Stimulated activated CD4-positive, alpha-beta T cell treated with anti-CD3 and anti-CD28 coated beads, TNF-alpha, amount 100 ng/mL, for 4 hours (primary cell): Measurements from ENCODE around the gene DTD2.
"Not testable (repeated sequence)": the region's sequence is repeated elsewhere in the genome, so short reads cannot be mapped to it uniquely, and the experiment has no call there.

Experiments
- DNase-seq, 3 experiments: peaks; one replicate each; pipeline ENCODE4 v3.0.0-alpha.2; 2020; ENCODE audit warnings: low read depth in 3 of 3

The DTD2 gene

DNA sequence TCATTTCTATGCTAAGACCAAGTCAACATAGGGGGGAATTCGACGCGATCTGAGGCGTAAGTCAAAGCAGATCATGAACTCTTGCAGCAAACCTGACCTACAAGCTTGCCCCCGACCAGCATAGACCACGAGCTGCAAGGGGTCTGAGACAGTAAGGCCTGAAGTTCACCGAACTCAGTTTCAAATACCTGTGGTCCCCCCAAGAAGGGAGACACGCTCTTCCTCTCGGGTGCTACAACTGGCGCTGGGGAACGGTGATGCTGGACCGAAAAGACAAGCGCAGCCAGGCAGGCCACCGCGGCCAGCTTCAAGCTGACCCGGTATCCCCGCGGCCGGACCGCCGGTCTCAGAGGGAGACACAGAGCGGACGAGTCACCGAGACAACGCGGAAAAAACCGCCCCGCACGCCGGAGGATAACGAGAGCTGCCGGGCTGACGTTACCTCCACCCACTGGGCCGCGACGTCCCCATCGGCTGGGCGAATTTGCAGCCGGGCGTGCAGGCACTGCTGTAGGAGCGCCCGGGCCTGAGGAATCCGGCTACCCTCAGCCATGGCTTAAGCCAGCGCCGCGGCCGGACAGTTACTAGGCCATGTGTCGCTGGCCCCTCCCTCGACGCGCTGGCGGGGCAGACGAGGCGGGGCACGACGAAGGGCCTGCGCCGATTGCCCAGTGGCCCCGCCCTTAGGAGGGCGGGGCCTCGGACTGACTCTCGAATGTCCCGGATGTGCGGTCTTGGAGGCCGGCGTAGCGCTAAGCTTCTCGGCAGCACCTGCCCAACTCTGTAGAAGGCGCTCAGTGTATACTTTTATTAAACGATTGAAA, at the start of gene DTD2:
DTD2 (minus strand) TSS at position 666 of the 824 bp plus-strand sequence; CDS start at position 553, 113 bp downstream.
- peak; percentile 86 to 89 (median 87) for DNase-seq

DNA sequence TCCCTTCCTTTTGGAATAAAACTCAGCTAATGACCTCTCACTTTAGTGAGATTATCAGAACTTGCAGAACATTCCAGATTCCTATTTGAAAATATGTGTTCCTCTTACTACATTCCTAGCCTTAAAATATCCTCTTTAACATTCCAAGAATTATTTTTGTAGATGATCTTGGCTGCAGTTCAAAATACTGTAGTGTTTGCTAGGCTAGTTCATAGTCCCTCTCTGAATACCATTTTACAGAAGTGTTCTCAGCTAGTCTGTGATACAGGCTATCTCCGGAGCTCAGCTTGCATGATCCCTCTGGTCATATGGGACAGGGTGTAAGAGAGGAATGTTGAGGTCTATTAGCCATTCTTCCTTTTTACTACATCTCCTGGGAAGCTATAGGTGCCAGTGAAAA, 48.1 kb upstream of the DTD2 start:
- DNase-seq, result no peak

GRCh38 chr14:31501870-31502269, 44.6 kb upstream of the DTD2 start:
- no peak for DNase-seq

- no peak for DNase-seq
These were observed 35.6 kb upstream of the DTD2 start for GRCh38 chr14:31492759-31493498.

DNA sequence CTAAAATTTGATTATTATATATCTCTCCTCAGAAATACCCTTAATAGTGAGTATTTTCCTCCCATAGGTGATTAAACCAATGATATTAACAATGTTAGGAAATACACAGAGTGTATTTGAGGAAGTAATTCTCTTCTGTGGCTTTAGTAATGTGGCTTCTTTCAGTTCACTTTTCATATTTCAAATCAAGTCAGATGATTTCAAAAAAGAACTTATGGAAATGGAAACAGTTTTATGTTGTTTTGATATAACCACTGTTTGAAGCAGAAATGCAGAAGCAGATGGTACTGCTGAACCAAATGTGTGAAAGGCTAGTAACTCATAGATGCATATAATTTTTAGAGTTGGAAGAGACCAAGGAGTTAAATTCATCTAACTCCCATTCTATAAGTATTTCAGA, 32.4 kb upstream of the DTD2 start:
- DNase-seq, result no peak

DNA sequence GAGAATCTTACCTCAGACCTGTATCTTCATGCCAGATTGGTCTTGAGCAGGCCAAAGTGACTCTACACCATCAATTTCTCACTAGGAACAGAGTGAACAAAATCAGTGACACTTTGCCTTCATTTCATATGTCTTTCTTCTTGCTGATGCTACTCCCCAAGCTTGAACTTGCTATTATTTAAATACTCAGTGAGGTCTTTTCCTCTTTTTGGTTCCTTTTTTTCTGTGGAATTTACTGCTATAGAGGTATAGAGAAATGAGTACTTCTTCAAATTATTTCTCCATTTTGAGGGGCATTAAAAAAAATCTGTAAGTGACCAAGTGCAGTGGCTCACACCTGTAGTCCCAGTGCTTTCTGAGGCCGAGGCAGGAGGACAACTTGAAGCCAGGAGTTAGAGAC, 30.6 kb upstream of the DTD2 start, which contains the start of gene GPR33:
GPR33 (minus strand) TSS at position 154 of the 400 bp plus-strand sequence. CDS start 4,074 bp downstream, outside the sequence.
- no peak for DNase-seq

GRCh38 chr14:31486764-31487163, 29.5 kb upstream of the DTD2 start:
- no peak for DNase-seq

- no peak for DNase-seq
These were observed 27.4 kb upstream of the DTD2 start for GRCh38 chr14:31484754-31485153.

DNA sequence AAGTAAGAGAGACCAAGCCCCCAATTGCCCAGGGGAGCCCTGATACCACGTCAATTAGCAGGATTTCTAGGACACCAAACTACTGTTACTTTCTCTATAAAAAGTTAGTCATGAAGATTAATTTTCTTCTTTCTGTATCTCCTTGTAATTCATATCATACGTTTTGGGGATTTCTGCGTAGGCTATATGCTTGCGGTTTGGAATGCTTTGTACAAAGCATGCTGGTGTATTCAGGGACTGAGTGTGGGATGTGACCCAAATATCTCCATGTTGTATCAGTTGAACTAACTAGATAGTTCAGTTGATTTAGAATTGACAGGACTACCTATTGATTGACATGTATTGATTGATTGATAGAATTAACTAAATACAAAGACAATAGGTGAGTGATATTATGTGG, 22.9 kb upstream of the DTD2 start:
- no peak for DNase-seq

DNA sequence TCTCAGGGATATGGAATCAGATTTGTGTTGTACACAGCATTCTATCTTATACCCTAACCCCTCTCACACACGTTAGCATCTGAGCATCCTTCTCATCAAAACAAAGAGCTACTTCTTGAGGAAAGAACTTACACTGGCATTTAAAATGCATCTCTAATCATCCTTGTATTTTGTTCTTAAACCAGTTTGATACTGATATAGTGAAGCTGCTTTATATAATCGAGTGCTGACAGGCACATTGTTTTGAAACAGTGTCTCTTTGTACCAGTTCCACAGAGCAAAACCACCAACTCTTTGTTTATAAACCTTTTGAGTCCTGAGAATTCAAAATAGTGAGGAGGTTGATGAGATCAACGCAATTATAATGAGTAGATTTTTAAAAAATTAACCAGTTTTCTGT, 21.7 kb upstream of the DTD2 start:
- no peak for DNase-seq

GRCh38 chr14:31477248-31477647, 19.9 kb upstream of the DTD2 start:
- DNase-seq, result no peak

DNA sequence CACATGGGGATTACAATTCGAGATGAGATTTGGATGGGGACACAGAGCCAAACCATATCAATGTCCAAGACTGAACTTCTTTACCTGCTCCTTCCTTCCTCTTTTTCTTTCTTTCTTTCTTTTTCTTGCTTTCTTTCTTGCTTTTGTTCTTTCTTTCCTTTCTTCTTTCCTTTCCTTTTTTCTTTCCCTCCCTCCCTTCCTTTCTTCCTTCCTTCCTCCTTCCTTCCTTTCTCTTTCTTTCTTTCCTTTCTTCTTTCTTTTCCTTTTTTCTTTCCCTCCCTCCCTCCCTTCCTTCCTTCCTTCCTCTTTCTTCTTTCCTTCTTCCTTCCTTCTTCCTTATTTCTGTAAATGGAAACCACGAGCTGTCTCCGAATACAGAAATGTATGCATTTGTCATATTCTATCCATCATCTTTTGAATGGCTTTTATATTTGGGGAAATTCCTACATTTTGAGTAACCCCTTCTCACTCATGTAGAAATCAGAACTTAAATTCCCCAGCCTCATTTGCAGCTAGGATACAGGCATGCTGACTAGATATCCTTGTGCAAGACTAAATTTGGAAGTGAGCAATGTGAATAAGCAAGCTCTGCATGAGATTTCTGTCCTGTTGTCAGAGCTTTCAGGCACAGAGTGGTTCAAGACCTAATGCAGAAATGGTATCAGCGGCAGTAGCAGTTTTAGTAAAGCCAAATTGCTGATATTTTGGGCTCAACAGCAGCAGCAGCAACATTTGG, 19.0 kb upstream of the DTD2 start:
- no peak for DNase-seq

DNA sequence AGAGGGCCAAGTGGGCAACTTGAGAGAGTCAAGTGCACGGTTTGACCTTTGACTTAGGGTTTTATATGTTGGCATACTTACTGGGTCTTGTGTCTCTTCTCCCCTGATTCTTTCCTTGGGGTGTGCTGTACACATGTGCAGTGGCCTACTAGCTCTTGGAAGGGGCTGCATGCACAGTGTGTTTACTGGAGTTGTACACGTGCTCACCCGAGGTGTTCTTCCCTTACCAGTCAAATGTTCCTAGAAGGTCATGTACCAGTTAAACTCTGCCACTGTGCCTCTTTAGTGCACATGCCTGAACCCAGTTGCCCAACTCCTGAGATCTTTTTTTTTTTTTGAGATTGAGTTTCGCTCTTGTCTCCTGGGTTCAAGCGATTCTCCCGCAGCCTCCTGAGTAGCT, 9.2 kb upstream of the DTD2 start:
- DNase-seq, result no peak

DNA sequence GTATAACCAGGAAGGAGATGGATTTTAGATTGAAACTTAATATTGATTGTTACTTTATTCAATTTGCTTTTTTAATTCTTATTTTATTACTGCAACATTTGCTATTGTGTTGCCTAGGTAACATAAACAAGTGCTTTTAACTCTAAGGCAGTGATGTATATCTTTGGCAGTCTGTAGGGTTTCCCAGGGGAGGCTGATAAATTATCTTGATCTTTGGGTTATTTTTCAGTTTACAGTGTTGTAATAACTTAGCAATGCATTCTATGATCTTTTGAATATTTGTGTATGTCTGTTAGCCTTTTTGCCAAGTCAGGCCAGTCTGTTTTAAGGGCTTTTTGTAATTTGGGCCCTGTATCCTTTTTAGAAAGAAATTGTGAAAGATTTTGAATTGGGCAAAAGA, 7.8 kb upstream of the DTD2 start:
- DNase-seq, result no peak

DNA sequence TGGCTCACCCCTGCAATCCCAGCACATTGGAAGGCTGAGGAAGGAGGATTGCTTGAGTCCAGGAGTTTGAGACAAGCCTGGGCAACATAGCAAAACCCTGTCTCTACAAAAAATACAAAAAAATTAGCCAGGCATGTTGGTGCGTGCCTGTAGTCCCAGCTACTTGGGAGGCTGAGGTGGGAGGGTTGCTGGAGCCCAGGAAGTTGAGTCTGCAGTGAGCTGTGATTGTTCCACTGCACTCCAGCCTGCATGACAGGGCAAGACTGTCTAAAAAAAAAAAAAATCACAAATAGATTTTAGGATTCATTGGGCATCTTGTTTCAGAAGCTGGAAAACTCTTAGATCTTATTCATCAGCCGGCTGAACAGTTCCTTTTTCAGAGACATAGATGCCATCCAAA, 5.1 kb upstream of the DTD2 start:
- DNase-seq, result not testable (repeated sequence)

DNA sequence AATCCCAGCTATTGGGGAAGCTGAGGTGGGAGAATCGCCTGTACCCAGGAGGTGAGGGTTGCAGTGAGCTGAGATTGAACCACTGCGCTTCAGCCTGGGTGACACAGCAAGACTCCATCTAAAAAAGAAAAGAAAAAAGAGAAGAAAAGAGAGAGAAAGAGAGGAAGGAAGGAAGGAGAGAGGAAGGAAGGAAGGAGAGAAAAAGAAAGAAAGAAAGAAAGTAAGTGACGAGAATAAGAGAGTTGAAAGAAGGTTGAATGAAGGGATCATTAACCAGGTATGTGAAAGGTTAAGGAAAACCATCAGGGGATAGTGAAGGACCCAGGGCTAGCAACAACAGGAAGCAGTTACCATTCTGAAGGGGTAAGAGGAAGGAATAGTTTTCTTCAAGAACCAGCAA, 4.2 kb upstream of the DTD2 start:
- no peak for DNase-seq

DNA sequence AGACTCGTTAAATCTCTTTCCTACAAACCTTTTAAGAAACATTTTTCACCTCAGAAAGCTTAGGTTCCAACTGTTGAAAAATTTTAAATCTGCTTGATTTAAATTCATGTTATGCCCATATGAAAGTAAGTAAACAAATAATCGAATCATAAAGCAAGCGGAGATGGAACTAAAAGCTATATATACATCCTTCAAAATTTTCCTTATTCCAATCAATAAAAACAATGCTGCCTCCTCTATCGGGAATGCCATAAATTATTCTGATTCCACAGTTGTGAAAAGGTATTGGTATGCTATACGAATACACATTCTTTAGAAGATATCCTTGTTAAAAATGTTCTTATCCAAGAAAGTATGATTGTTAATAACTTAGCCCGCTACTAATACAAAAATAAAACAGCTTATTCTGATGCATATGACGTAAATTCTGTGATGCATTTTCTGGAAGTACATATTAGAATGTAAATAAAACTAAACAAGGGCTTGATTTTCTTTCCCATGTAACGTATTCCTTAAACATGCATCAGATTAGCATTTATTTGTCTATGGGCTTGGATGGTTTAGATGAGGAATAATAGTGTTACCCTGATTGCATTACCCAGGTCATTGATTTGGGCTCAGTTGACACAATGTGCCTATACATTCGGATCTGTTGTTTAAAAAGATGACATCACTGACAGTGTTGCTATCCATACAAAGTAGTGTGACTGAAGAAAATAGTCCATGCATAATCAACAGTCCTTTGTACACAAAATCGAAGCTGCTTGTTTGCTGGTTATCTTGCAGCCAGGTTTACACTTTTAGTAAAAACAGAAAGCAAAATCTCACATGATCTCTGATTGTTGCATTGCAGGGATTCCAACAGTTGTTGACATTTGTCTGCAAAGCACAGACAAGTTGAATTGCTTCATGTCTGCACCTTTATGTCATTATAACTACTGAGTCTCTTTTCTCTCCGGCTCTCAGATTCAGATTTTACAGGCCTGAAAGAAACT, 656 bp upstream of the DTD2 start:
- DNase-seq, result no peak

DNA sequence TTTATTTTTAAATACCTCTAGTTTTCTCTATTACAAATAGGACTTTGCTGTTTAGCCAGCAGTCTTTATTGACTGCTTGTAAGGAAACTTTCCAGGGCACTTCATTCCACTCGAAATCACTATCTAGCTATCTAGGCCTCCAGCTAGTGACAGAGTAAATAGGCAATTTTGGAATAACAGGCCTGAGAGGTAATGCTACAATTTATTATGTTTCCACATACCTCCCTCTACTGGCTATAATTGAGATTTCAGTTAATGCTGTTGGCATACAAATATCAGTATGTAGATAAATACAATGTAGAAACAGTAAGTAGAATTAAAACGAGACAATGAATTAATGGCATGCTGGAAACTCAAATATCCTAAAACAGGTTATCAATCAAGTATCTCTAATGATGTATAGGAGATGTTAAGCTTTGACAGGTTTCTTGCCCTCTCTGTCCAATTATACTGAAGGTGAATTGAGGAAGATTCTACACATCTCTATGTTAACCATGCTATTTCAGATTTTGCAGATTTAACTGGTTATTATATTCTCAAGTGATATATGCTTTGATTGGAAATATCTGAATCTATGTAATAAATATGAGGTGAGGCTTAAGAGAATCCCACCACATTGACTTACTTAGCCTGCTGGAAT, 7.2 kb downstream of the DTD2 start:
- no peak for DNase-seq

DNA sequence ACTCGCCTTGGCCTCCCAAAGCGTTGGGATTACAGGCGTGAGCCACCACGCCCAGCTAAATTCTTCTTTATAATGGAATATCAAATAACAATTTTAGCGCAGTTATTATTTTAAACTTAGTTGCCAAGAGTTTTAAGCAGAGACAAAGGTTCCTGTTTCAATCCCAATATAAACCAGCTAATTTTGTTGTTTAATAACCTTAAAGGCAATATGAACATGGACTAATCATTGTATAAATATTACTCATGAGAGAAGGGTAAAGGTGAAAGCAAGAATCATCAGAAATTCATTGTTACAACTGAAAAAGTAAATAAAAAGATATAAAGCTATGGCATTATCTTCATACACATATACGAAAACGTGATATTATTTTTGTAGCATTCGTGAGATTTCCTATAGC, 8.2 kb downstream of the DTD2 start:
- no peak for DNase-seq

DNA sequence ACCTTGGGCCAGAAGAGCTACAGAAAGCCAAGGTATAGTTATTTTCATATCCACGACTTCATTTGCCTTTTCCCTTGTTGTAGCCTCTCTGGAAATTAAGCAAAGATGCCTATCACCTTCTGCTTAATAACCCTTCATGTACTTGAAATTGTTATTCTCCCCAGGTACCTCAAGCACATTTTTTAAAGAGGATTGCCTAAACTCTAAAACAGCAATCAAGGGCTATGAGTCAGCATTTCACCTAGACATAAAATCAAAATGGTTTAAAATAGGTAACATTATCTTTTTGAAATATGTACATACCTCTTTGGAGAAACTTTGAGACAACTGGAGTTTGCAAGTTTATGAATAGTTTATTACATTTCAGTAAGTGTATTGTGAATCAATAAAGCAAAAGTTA, 11.6 kb downstream of the DTD2 start:
- no peak for DNase-seq

DNA sequence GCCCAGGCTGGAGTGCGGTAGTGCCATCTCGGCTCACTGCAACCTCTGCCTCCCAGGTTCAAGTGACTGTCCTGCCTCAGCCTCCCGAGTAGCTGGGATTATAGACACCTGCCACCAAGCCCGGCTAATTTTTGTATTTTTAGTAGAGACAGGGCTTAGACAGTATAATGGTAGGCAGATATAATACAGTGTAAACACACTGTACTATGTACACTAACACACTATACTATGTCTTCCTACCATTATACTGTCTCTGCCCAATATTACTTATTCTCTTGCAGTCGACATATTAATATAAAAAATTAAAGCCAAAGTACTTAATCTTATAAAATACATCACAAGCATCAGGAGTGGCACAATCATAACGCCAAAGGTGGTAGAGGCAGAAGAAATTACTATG, 15.0 kb downstream of the DTD2 start:
- no peak for DNase-seq
